T-helper 9 cell (primary cell): ENCODE results near the gene RUSC1.

Experiments used
- DNase-seq: peaks from one replicate; pipeline ENCODE4 v3.0.0-alpha.2; 2020

Gene RUSC1

DNA sequence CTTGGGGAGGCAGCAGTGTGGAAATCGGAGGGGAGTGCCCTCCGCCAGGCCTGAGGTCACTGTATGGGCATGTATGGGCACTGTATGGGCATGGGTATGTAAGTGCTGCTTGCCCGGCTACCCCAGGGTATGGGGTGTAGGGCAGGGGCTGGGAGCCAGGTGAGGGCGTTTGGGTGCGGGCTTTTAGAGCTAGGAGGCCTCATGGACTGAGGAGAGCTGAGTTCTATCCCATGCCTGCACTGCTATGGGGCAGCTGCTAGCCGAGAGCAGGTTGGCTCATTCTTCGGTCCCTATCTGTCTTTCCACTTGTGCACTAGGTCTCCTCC, 24.8 kb upstream of the RUSC1 start:
- DNase-seq: no peak

DNA sequence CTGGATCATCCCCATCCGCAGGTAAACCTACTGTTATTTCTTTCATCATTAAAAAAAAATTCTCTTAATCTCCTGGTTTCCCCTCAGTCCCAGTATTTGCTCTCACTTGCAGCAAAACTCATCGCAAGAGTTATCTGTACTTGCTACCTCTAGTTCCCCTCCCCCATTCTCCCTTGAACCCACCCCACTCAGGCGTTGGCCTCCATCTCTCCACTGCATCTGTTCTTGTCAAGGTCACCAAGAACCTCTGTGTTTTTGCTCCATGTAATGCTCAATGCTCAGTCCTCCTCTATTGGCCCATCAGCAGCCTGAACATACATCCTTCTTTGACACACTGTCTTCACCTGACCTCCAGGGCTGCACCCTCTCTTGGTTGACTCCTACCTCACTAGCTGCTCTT, 24.0 kb upstream of the RUSC1 start:
- DNase-seq: no peak

DNA sequence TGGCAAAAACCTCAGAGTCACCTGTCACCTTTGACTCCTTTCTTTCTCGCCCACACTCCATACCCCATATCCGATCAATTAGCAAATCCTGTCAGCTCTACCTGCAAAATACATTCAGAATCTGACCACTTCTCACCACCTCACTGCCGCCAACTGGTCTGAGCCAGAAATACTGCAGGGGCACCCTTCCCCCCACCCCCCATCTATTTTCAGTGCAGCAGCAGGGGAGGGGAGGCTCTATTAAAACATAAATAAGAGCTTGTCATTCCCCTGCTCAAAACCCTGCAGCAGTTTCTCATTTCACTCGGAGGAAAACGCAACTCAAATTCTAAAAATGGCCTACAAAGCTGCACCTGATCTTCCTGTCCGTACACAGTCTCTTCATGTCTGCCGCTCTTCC, 23.3 kb upstream of the RUSC1 start:
- DNase-seq: no peak

DNA sequence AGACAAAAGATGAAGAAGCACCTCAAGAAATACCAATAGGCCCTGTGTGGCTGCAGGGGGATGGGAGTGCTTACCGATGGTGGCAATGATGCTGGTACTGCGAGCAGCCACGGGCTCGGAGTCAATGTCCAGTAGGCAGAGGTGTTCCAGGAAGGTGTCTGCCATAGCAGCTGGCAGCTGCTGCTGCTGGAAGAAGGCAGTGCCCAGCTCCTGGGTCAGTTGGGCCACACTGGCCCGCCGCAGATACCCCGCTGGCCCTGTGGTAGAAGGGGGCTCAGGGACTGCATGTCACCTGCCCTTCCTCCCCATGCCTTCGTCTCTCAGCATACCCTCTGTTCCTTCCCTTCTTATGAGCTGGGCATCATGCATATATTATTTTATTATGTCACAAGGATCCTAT, 20.7 kb upstream of the RUSC1 start:
- no peak for DNase-seq

DNA sequence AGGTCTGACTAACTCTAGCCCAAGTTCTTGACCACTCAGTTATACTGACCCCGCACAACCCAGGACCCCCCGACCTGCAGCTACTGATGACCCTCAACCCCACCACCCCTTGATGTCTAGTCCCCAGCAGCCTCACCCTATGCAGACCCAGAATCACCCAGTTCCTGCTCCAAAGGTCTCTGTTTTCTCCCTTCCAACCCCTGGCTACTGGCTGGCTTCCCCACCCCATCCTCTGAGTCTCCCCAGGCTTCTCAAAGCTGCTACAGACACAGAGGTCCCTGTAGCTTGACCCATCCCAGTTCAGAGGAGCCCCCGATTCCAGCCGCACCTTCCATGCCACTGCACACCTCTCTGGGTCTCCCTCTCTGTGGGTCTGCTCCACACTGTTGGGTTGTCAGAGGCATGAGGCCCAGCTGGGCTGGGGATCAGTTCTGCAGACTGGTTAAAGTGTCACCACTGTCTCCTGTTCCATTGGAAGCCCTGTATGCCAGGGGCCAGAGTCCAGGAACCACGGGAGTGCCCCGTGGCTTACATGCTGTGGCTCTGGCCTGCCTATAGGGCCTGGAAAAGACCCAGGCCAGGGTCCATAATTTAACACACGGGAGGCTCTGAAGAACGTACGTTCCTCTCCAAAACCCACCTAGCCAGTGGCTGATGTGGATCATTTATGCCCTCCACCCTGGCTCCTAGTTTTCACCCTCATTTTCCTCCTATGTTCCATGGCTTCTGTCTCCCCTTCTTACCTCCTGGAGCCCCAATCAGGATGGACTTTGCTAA, 20.0 kb upstream of the RUSC1 start:
- no peak for DNase-seq

DNA sequence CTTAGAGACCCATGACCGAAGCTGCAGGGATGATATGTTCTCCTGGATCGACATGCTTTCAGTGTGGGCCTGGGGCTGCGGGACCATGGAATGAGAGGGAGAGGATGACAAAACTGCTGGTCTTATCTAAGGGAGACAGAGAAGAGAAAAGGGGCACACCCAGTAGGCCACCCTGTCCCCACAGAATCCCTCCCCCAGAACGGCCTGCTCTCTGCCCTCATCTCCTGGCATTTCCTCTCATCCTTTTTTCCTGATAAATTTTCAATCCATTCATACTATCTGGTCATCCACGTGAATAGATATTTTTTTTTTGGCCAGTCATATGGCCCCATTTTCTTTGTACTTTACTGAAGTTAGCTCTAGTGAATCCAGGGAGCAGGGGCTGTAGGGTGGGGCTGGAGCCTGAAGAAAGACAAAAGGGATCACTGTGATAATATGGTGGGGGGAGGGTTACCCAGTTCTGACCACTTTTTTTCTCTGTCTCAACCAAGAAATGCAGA, 19.3 kb upstream of the RUSC1 start, which contains the start of gene PKLR:
Gene PKLR (minus strand): TSS at position 97 of the 500 bp plus-strand sequence. CDS start 43 bp downstream, at position 54.
- no peak for DNase-seq

DNA sequence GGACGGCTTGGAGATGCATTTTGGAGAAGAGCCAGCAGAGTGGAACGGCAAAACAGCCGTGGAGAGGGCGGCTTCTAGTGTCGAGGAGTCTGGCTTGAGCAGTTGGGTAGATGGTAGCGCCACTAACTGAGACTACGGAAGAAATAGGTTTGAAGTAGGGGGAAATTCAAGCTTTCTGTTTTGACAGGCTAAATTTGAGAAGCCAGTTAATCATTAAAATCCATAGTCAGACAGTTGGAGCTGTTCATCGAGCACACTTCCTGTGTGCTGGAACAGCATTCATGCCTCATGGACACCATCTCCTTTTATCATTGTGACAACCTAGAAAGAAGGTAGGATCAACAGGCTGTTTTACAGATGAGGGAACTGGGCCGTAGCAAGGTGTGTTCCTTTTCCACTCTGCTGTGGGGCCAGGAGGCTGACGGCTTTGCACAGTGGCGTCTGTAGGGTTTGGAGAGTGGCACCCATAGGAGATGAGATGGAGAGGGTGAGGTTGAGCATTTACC, 16.1 kb upstream of the RUSC1 start:
- no peak for DNase-seq

DNA sequence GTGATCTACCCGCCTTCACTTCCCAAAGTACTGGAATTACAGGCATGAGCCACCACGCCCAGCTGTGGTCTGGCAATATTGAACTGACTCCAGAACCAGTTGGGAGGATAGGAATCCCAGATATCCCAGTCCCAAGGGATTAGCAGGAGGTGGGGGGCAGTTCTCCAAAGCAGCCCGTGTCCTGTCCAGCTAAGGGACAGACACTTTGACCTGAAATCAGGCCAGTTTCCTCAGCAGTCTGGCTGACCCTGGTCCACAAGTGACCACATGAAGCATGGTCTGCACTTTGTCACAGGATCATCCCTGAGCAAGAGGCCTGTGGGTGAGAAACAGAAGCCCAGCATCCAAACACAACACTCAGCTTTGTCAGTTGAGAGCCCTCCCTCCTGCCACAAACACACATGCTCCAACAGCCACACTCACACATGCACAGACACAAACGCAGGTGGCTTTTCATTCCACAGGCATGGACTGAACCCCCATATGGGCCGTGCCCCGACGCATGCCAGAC, 14.8 kb upstream of the RUSC1 start:
- DNase-seq: no peak

DNA sequence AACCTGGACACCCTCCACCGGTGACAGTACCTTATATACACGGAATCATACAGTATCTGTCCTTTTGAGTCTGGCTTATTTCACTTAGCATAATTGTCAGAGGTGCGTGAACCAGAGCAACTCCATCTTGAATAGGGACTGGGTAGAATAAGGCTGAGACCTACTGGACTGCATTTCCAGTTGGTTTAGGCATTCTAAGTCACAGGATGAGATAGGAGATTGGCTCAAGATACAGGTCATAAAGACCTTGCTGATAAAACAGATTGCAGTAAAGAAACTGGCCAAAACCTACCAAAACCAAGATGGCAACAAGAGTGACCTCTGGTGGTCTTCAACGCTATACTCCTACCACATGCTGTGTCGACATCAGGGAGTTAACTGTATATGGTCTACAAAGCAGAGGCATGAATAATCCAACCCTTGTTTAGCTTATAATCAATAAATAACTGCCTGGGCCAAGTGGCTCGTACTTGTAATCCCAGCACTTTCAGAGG, 13.4 kb upstream of the RUSC1 start:
- DNase-seq: no peak

DNA sequence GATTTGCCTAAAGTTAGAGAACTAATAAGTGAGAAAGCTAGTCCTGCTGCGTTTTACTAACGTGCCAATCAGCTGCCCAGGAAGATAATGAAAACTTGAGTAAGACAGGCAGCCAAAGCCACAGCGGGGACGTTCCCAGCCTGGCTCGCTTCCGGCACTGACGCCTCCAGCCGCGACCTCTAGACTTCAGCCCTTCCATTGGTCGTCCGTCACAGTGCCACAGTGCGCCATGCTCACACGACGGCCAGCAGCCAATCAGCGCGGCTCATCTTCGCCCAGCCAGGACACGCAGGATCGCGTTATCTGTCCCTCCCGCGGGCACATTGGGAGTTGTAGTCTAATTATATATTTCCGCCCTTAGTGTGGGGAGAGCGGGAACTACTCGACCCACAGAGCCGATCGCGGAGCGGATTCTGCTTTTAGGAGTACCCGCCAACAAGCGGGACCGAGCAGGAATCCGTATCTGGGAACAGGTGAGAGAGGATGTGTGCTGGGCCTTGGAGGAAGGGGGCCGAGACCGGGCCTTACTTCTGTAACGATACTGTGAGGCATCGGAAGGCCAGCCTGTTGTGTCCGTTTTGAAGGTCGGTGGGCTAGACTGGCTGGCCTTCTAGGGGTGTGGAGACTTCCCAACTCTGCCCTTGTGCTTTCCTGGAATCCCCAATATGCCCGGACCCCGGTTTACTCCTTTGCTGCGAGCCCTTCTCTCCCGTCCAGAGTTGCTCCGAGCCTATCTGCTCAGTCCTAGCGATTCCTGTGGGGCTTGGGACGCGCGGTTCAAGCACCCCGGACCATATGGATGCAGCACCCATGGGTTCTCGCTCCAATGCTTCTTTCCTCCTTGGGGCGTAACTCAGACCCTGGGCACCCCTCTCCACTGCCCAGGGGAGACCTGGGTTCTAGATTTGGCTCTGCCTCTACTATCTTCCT, 11.9 kb upstream of the RUSC1 start, which contains the start of gene FDPS:
Gene FDPS (plus strand): TSS at position 374 of the 930 bp plus-strand sequence. CDS start 924 bp downstream, outside the sequence.
- DNase-seq: peak; percentile 94

DNA sequence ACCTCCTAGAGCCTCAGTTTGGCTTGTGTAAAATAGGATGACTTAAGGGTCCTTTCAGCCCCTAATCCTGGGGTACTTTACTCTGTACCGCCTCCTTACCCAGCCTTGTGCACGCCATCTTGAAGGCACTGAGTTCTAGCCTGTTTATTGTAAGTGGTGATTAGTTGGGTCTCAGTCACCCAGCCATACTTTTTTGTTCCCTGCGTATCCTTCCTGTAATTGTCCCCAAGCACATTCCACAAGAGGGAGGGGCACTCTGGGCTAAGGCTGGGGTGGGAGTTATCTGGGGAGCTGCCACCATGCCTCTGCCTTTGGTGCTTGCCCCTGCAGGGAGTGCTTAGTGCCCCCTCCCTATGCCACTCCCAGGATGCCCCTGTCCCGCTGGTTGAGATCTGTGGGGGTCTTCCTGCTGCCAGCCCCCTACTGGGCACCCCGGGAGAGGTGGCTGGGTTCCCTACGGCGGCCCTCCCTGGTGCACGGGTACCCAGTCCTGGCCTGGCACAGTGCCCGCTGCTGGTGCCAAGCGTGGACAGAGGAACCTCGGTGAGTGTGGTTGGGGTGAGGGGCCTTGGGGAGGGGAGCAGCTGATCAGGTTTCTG, 11.2 kb upstream of the RUSC1 start:
- no peak for DNase-seq

DNA sequence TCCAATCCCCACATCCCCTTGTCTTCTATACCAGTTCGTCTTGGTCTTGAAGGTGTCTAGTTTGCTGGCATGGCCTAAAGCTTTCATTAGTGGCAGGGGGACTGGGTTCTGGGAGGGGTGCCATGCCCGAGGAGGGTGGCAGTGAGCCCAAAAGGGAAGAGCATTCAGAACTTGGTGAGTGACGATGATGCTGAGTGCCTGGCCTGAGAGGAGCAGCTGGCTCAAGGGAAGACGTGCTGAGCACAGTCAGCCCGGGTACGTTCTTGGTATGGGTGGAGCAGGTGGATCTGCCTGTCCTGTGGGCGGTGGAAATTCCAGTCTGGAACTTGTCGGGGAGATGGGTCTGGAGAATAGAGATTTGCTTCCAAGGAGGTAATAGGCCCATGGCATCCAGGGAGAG, 7.4 kb upstream of the RUSC1 start:
- no peak for DNase-seq

DNA sequence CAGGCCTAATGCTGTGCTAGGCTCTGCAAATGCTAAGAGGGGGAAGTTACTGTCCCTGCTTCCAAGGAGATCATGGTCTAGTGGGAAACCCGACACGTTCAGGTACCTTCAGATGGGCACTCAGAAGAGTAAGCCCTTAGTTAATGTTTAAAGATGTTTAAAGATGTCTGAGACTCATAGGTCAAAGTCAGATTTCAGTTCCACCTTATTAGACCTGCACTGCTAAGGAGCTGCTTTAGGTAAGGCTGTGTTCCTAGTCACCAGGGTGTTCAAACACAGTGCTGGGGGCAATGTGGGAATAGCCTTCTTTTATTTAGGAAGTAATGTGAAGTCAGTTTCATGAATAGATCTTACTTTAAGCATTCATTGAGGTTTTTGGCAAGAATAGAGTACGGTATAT, 3.8 kb upstream of the RUSC1 start:
- no peak for DNase-seq

DNA sequence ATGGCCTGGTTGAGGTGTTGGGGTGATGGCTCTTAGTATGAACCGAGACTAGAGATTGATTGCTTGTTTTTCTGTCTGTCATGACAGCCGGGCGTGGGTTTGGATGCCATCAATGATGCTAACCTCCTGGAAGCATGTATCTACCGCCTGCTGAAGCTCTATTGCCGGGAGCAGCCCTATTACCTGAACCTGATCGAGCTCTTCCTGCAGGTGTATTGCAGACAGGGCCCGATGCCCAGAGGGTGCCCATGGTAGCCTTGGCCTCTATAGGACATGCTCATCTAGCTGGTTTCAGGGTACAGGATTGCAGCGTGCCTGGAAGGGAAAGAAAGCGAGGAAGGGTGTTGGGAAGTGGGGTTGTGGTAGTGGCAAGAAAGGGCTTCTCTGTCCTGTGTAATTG, 2.6 kb upstream of the RUSC1 start:
- no peak for DNase-seq

DNA sequence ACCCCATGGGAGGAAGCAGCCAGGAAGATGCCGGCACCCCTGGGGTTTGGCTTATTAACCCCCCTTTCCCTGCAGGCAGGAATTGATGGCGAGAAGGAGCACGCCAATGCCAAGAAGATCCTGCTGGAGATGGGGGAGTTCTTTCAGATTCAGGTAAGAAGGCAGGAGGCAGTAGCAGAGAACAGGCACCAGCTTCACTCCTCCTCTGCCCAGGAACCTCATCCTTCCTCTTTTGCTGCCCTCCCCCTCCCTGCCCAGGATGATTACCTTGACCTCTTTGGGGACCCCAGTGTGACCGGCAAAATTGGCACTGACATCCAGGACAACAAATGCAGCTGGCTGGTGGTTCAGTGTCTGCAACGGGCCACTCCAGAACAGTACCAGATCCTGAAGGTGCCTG, 1.2 kb upstream of the RUSC1 start:
- no peak for DNase-seq

DNA sequence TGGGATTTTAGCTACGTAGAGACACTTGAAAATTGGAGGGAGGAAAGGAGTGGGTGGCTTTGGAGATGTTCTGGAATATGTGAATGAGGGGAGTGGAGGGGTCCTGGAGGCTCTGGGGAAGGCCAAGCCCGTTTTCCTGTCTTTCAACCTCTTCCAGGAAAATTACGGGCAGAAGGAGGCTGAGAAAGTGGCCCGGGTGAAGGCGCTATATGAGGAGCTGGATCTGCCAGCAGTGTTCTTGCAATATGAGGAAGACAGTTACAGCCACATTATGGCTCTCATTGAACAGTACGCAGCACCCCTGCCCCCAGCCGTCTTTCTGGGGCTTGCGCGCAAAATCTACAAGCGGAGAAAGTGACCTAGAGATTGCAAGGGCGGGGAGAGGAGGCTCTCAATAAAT, 442 bp upstream of the RUSC1 start:
- no peak for DNase-seq

DNA sequence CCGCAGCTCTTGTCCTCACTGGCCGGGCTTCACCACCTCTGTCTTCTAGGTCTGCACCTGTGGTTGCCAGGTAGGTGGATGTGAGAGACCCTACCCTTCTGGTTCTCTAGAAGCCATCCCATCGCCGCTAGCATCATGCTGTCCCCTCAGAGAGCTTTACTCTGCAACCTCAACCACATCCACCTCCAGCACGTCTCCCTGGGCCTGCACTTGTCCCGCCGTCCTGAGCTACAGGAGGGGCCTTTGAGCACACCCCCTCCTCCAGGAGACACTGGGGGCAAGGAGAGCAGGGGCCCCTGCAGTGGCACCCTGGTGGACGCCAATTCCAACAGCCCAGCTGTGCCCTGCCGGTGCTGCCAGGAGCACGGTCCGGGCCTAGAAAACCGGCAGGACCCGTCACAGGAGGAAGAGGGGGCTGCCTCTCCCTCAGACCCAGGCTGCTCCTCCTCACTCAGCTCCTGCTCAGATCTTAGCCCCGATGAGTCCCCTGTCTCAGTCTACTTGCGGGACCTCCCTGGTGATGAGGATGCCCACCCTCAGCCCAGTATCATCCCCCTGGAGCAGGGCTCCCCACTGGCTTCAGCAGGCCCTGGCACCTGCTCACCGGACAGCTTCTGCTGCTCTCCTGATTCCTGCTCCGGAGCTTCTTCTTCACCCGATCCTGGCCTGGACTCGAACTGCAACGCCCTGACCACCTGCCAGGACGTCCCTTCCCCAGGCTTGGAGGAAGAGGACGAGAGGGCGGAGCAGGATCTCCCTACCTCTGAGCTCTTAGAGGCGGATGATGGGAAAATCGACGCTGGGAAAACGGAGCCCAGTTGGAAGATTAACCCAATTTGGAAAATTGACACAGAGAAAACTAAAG, 1.2 kb downstream of the RUSC1 start:
- no peak for DNase-seq

DNA sequence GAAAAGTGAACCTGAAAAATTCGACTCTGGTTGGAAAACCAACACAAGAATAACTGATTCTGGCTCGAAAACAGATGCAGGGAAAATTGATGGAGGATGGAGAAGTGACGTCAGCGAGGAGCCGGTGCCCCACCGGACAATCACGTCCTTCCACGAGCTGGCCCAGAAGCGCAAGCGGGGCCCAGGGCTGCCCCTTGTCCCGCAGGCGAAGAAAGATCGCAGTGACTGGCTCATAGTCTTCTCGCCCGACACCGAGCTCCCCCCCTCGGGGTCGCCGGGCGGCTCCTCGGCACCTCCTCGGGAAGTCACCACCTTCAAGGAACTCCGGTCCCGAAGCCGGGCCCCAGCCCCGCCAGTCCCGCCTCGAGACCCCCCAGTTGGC, 1.9 kb downstream of the RUSC1 start:
- no peak for DNase-seq

DNA sequence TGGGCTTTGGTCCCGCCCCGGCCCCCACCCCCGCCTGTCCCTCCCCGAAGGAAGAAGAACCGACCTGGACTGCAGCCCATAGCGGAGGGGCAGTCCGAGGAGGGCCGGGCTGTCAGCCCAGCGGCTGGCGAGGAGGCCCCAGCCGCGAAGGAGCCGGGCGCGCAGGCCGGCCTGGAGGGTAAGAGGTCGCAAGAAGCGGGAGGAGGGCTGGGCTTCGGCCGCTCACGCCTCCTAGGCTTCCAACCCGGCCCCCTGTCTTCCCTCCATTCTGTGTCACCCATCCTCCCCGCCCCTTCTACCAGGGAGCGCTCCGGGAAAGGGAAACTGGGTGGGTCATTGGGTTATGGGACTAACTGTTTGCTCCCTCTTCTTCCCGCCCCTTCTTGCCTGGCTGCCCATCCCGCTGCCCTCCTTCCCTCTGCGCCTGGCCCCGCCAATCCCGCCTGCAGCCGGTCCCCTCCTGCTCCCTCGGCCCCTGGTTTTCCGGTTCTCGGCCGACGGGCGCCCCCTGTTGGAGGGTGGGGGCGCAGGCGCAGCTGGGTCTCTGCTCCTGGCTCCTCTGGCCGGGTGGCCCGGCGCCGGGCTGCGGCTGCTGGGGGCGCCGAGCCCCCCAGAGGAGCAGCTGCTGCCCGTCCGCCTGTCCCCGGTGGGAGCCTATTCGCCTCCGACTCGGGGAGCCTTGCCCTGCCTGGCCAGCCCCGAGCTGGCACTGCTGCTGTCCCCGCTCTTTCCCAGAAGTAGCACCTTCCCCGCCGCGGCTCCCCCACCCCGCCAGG, 2.4 kb downstream of the RUSC1 start:
- peak; percentile 90 for DNase-seq

DNA sequence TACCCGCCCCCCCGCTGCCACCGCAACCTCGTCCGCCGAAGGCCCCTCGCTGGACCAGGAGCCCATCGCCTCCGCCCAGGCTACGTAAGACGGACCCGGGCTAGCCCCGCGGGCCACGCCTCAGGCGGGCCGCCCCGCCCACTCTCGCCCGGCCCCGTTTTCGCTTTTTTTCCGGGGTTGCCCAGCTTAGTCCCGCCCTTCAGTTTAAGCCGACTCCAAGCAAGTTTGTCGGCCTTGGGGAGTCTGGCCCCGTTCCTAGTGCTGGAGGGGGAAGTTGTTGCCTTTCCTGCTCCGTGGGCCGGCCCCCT, 3.0 kb downstream of the RUSC1 start:
- DNase-seq: peak; percentile 75
